Measurements from ENCODE around the gene PAX4.

Gene PAX4

GRCh38 chr7:127618042-127618441, at the start of gene PAX4:
TSS of gene PAX4 (minus strand) at chr7:127618142. CDS start at chr7:127615928, 2,214 bp downstream.
- DNase-seq (ENCODE audit: low read depth in 3 of 3), result no peak

- DNase-seq (ENCODE audit: low read depth in 3 of 3), result no peak
These were observed 49.2 kb upstream of the PAX4 start for GRCh38 chr7:127667017-127667670.

- no peak for DNase-seq (ENCODE audit: low read depth in 3 of 3)
These were observed 48.7 kb upstream of the PAX4 start for GRCh38 chr7:127666602-127667001.

GRCh38 chr7:127665922-127666321, 48.0 kb upstream of the PAX4 start:
- DNase-seq (ENCODE audit: low read depth in 3 of 3), result no peak

GRCh38 chr7:127658970-127659630, 41.2 kb upstream of the PAX4 start:
- no peak for DNase-seq (ENCODE audit: low read depth in 3 of 3)

- no peak for DNase-seq (ENCODE audit: low read depth in 3 of 3)
These were observed 39.6 kb upstream of the PAX4 start for GRCh38 chr7:127657500-127657899.

GRCh38 chr7:127655720-127656119, 37.8 kb upstream of the PAX4 start:
- no peak for DNase-seq (ENCODE audit: low read depth in 3 of 3)

GRCh38 chr7:127654404-127655394, 36.8 kb upstream of the PAX4 start:
- no peak for DNase-seq (ENCODE audit: low read depth in 3 of 3)

- no peak for DNase-seq (ENCODE audit: low read depth in 3 of 3)
These were observed 35.5 kb upstream of the PAX4 start for GRCh38 chr7:127653396-127653795.

- DNase-seq (ENCODE audit: low read depth in 3 of 3), result no peak
These were observed 34.6 kb upstream of the PAX4 start for GRCh38 chr7:127652333-127653248.

GRCh38 chr7:127651556-127652332, 33.8 kb upstream of the PAX4 start, which contains the start of gene SND1:
TSS of gene SND1 (plus strand) at chr7:127652194. CDS start at chr7:127652374, 180 bp downstream.
- DNase-seq (ENCODE audit: low read depth in 3 of 3), result peak; percentile 93 to 98 (median 97)

- no peak for DNase-seq (ENCODE audit: low read depth in 3 of 3)
These were observed 33.1 kb upstream of the PAX4 start for GRCh38 chr7:127650847-127651555.

GRCh38 chr7:127648986-127649385, 31.0 kb upstream of the PAX4 start:
- no peak for DNase-seq (ENCODE audit: low read depth in 3 of 3)

- DNase-seq (ENCODE audit: low read depth in 3 of 3), result no peak
These were observed 29.7 kb upstream of the PAX4 start for GRCh38 chr7:127647636-127648035.

GRCh38 chr7:127644484-127644883, 26.5 kb upstream of the PAX4 start:
- no peak for DNase-seq (ENCODE audit: low read depth in 3 of 3)

- no peak for DNase-seq (ENCODE audit: low read depth in 3 of 3)
These were observed 20.3 kb upstream of the PAX4 start for GRCh38 chr7:127638197-127638596.

- no peak for DNase-seq (ENCODE audit: low read depth in 3 of 3)
These were observed 17.8 kb upstream of the PAX4 start for GRCh38 chr7:127635659-127636285.

- no peak for DNase-seq (ENCODE audit: low read depth in 3 of 3)
These were observed 14.5 kb upstream of the PAX4 start for GRCh38 chr7:127632276-127632910.

All from stimulated activated CD4-positive, alpha-beta T cell treated with anti-CD3 and anti-CD28 coated beads, TNF-alpha, amount 100 ng/mL, for 4 hours (primary cell).